Measurements from ENCODE around the gene DAG1.
A peak's percentile ranks its signal among the peaks of the same experiment; 100 is the strongest.
"Not testable (repeated sequence)": the region's sequence is repeated elsewhere in the genome, so short reads cannot be mapped to it uniquely, and the experiment has no call there.

DAG1 gene

GRCh38 chr3:49470714-49471420 is 800 bp downstream of the DAG1 start:
- DNase-seq: no peak

- DNase-seq: no peak
These were observed 1.9 kb downstream of the DAG1 start for GRCh38 chr3:49471856-49472495.

GRCh38 chr3:49476563-49476962 is 6.5 kb downstream of the DAG1 start:
- peak; percentile 30 to 42 for DNase-seq

- no peak for DNase-seq
These were observed 12.7 kb downstream of the DAG1 start for GRCh38 chr3:49482766-49483165.

- no peak for DNase-seq
These were observed 14.4 kb downstream of the DAG1 start for GRCh38 chr3:49484471-49484870.

GRCh38 chr3:49489247-49489646 is 19.2 kb downstream of the DAG1 start:
- no peak for DNase-seq

GRCh38 chr3:49492969-49493368 is 22.9 kb downstream of the DAG1 start:
- DNase-seq: no peak

GRCh38 chr3:49493901-49494300 is 23.8 kb downstream of the DAG1 start:
- no peak for DNase-seq

- DNase-seq: no peak
These were observed 25.0 kb downstream of the DAG1 start for GRCh38 chr3:49495023-49495422.

- DNase-seq: not testable (repeated sequence)
These were observed 26.8 kb downstream of the DAG1 start for GRCh38 chr3:49496845-49497244.

- DNase-seq: no peak
These were observed 27.5 kb downstream of the DAG1 start for GRCh38 chr3:49497606-49498005.

GRCh38 chr3:49498239-49498638 is 28.2 kb downstream of the DAG1 start:
- no peak for DNase-seq

- no peak for DNase-seq
These were observed 28.6 kb downstream of the DAG1 start for GRCh38 chr3:49498648-49499047.

GRCh38 chr3:49500205-49500731 is 30.2 kb downstream of the DAG1 start:
- DNase-seq: no peak

- no peak for DNase-seq
These were observed 30.9 kb downstream of the DAG1 start for GRCh38 chr3:49500732-49501609.

GRCh38 chr3:49501842-49502241 is 31.8 kb downstream of the DAG1 start:
- no peak for DNase-seq

GRCh38 chr3:49506906-49507305 is 36.8 kb downstream of the DAG1 start:
- DNase-seq: no peak

- no peak for DNase-seq
These were observed 39.0 kb downstream of the DAG1 start for GRCh38 chr3:49509028-49509561.

GRCh38 chr3:49511639-49512038 is 41.6 kb downstream of the DAG1 start:
- no peak for DNase-seq

- DNase-seq: no peak
These were observed 42.8 kb downstream of the DAG1 start for GRCh38 chr3:49512781-49513355.

GRCh38 chr3:49513494-49514124 is 43.5 kb downstream of the DAG1 start:
- DNase-seq: no peak

GRCh38 chr3:49518016-49518415 is 47.9 kb downstream of the DAG1 start:
- DNase-seq: no peak

All from activated T-cell treated with anti-CD3 and anti-CD28 coated beads, Interleukin-2, amount 50 U/mL, for 48 hours (primary cell).